ENCODE results near the gene OR4D10. TPM values are rescaled to one million over a fixed set of nuclear protein-coding genes. Genes with fewer than 3 reads are reported as not detected.
"Not testable (repeated sequence)": the region's sequence is repeated elsewhere in the genome, so short reads cannot be mapped to it uniquely, and the experiment has no call there.

OR4D10 gene
- total RNA-seq, 1 experiment from 2014 or later, result not detected

GRCh38 chr11:59503276-59503675 is 30.2 kb downstream of the OR4D10 start, which contains the start of gene OR4D11:
TSS of gene OR4D11 (plus strand) at chr11:59503576. CDS start at chr11:59503576, 0 bp downstream.
- DNase-seq (ENCODE audit: unreplicated experiment), result no peak
- no TSS peak for BruUV-seq (replicated peaks)
- Mint-ChIP-seq H3K4me3 (ENCODE audit: unreplicated experiment) (no peak within 1 kb of the TSS), H3K27me3 (ENCODE audit: insufficient read depth, unreplicated experiment) (peaks cover 33% of the 10 kb centered on the region), H3K27ac (ENCODE audit: low read depth, unreplicated experiment) (no peak within 1 kb of the TSS), H3K9me3 (ENCODE audit: unreplicated experiment) (peaks cover 13% of the 10 kb centered on the region), H3K36me3 (ENCODE audit: insufficient read depth, unreplicated experiment) (no peaks in the 10 kb centered on the region), H3K4me1 (ENCODE audit: insufficient read depth, unreplicated experiment) (no peaks in the 10 kb centered on the region)
- POLR2A ChIA-PET, result no interaction called here
- CTCF ChIA-PET, result no interaction called here
- intact Hi-C loops (cut with micrococcal nuclease), result no loop called here
- TF ChIP-seq CTCF (IDR thresholded peaks at IDR 0.05; ENCODE audit: unreplicated experiment), result no peak

DNA sequence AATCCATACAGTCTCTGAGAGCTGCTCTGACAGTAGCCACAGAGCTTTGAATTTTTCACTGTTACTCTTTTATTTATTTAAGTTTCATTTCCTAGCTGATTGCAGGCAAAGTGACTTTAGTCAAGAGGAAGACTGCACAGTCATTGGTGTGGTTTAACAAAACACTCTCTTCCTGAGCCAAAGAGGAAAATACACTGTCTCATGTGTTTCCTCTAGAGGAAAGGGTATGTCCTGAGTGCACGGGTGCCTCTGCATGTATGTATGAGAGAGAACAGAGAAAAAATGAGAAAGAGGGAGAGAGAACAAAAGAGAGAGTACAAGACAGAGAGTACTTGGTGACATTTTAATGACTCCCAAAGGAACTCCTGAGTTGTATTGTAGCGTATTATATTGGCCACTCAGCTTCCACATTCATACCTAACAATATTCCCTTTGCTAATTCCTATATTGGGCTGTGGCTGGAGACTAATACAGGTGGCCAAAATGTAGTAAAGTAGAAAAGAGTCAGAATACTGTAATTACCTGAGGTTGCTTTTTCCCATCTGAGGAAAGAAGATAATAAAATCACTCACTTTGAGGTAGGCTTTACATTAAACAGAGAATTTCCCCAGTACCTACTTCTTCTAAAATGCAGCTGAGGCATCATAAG is 38.0 kb downstream of the OR4D10 start, which contains the start of gene OR4D9:
Gene OR4D9, plus strand, starts transcription at position 599 of the 649 bp plus-strand sequence. CDS start 3,374 bp downstream, outside the sequence.
- no peak for DNase-seq (ENCODE audit: unreplicated experiment)
- Mint-ChIP-seq H3K4me1 (ENCODE audit: insufficient read depth, unreplicated experiment) (no peaks in the 10 kb centered on the region), H3K36me3 (ENCODE audit: insufficient read depth, unreplicated experiment) (no peaks in the 10 kb centered on the region), H3K27me3 (ENCODE audit: insufficient read depth, unreplicated experiment) (peaks cover 27% of the 10 kb centered on the region), H3K9me3 (ENCODE audit: unreplicated experiment) (no peaks in the 10 kb centered on the region), H3K27ac (ENCODE audit: low read depth, unreplicated experiment) (no peak within 1 kb of the TSS), H3K4me3 (ENCODE audit: unreplicated experiment) (no peak within 1 kb of the TSS)
- no TSS peak for BruUV-seq (replicated peaks)
- intact Hi-C loops (cut with micrococcal nuclease), result no loop called here
- CTCF ChIA-PET, result interaction anchor here (0.6 to 0.9 kb wide), 2 partner anchors 26 to 323 kb away, joined by 3 to 4 read pairs; no protein-coding TSS in a partner anchor
- POLR2A ChIA-PET, result no interaction called here
- TF ChIP-seq CTCF (IDR thresholded peaks at IDR 0.05; ENCODE audit: unreplicated experiment), result no peak

- BruUV-seq (replicated peaks), result no TSS peak
- no peak for TF ChIP-seq CTCF (IDR thresholded peaks at IDR 0.05; ENCODE audit: unreplicated experiment)
- intact Hi-C loops (cut with micrococcal nuclease), result no loop called here
- POLR2A ChIA-PET, result no interaction called here
- Mint-ChIP-seq H3K27ac (ENCODE audit: low read depth, unreplicated experiment) (no peak overlapping the region), H3K4me1 (ENCODE audit: insufficient read depth, unreplicated experiment) (no peaks in the 10 kb centered on the region), H3K4me3 (ENCODE audit: unreplicated experiment) (no peak overlapping the region), H3K9me3 (ENCODE audit: unreplicated experiment) (no peaks in the 10 kb centered on the region), H3K27me3 (ENCODE audit: insufficient read depth, unreplicated experiment) (peaks cover 27% of the 10 kb centered on the region), H3K36me3 (ENCODE audit: insufficient read depth, unreplicated experiment) (no peaks in the 10 kb centered on the region)
- CTCF ChIA-PET, result interaction anchor here (0.9 kb wide), 1 partner anchor 324 kb away, joined by 4 read pairs; no protein-coding TSS in a partner anchor
- no peak for DNase-seq (ENCODE audit: unreplicated experiment)
Measured at GRCh38 chr11:59511675-59512074, 38.6 kb downstream of the OR4D10 start.

DNA sequence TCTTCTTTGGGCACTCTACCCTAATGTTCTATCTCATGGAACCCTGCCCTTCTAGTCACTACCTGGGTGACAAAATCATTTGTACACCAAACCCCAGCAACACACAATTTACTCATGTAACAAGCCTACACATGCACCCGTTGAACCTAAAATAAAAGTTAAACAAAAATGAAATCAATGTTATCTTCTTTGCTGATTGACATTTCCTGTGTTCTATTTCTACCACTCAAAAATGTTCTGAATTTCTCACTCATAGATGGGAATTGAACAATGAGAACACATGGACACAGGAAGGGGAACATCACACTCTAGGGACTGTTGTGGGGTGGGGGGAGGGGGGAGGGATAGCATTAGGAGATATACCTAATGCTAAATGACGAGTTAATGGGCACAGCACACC is 47.0 kb downstream of the OR4D10 start:
- H3K9me3 Mint-ChIP-seq (ENCODE audit: unreplicated experiment); BruUV-seq (replicated peaks); DNase-seq (ENCODE audit: unreplicated experiment); H3K36me3 Mint-ChIP-seq (ENCODE audit: insufficient read depth, unreplicated experiment); H3K4me1 Mint-ChIP-seq (ENCODE audit: insufficient read depth, unreplicated experiment); H3K27ac Mint-ChIP-seq (ENCODE audit: low read depth, unreplicated experiment); H3K4me3 Mint-ChIP-seq (ENCODE audit: unreplicated experiment); intact Hi-C loops (cut with micrococcal nuclease); POLR2A ChIA-PET: not testable (repeated sequence)
- peaks cover 29% of the 10 kb centered on the region for H3K27me3 Mint-ChIP-seq (ENCODE audit: insufficient read depth, unreplicated experiment)
- CTCF ChIA-PET, result interaction anchor here (0.7 to 1.0 kb wide), 3 partner anchors 48 to 330 kb away, joined by 3 to 4 read pairs (median 3); no protein-coding TSS in a partner anchor
